ENCODE results near the gene ATP6AP2.

DNA sequence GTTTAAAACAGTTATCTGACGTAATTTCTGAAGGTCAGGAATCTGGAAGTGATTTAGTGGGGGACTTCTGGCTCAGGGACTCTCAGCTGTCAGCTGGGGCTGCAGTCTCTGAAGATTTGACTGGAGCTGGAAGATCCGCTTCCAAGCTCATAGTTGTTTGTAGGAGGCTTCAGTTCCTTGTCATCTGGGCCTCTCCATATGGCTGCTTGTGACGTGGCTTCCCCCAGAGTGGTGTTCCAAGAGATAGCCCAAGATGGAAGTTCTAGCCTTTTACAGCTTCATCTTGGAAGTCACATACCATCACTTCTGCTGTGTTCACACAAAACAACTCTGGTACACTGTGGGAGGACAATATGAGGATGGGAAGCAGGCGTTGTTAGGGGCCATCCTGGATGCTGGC lies 44.5 kb downstream of the ATP6AP2 start:
- TF ChIP-seq MAX (IDR thresholded peaks at IDR 0.05) (no peak), GABPA (IDR thresholded peaks at IDR 0.05 in 1 of 2, conservative IDR thresholded peaks at IDR 0.05 in 1 of 2) (no peak), CTCF (IDR thresholded peaks at IDR 0.05; ENCODE audit: low read depth, low read length, missing input control) (no peak), SP1 (IDR thresholded peaks at IDR 0.05) (no peak), YY1 (IDR thresholded peaks at IDR 0.05) (no peak), RAD21 (IDR thresholded peaks at IDR 0.05) (no peak), TAF1 (conservative IDR thresholded peaks at IDR 0.05) (no peak), EGR1 (IDR thresholded peaks at IDR 0.05; ENCODE audit: low read depth in 2 of 2) (no peak)
- TF ChIP-seq, protein P1, sequence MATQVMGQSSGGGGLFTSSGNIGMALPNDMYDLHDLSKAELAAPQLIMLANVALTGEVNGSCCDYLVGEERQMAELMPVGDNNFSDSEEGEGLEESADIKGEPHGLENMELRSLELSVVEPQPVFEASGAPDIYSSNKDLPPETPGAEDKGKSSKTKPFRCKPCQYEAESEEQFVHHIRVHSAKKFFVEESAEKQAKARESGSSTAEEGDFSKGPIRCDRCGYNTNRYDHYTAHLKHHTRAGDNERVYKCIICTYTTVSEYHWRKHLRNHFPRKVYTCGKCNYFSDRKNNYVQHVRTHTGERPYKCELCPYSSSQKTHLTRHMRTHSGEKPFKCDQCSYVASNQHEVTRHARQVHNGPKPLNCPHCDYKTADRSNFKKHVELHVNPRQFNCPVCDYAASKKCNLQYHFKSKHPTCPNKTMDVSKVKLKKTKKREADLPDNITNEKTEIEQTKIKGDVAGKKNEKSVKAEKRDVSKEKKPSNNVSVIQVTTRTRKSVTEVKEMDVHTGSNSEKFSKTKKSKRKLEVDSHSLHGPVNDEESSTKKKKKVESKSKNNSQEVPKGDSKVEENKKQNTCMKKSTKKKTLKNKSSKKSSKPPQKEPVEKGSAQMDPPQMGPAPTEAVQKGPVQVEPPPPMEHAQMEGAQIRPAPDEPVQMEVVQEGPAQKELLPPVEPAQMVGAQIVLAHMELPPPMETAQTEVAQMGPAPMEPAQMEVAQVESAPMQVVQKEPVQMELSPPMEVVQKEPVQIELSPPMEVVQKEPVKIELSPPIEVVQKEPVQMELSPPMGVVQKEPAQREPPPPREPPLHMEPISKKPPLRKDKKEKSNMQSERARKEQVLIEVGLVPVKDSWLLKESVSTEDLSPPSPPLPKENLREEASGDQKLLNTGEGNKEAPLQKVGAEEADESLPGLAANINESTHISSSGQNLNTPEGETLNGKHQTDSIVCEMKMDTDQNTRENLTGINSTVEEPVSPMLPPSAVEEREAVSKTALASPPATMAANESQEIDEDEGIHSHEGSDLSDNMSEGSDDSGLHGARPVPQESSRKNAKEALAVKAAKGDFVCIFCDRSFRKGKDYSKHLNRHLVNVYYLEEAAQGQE (IDR thresholded peaks at IDR 0.05): no peak
- TF ChIP-seq, protein P2, sequence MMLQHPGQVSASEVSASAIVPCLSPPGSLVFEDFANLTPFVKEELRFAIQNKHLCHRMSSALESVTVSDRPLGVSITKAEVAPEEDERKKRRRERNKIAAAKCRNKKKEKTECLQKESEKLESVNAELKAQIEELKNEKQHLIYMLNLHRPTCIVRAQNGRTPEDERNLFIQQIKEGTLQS (IDR thresholded peaks at IDR 0.05): no peak
